Neural progenitor cell (in vitro differentiated cells): Measurements from ENCODE around the gene TTC24. TPM values are rescaled to one million over a fixed set of nuclear protein-coding genes. Genes with fewer than 3 reads are reported as not detected.

Experiments used
- DNase-seq: peaks from one replicate; pipeline ENCODE4 v3.0.0-alpha.2; 2016; ENCODE audit warnings: low spot score
- H2AFZ ChIP-seq: fragments of 200-600 bp; sonication (generic); replicated peaks from 2 replicates; pipeline ENCODE4 v1.6.1; 2016; ENCODE audit warnings: antibody characterized with exemption
- H3F3A ChIP-seq: fragments of 200-600 bp; sonication (generic); 2 replicates; pipeline ENCODE4 v1.6.1; 2016; ENCODE audit warnings: antibody characterized with exemption, low read depth
- H3K27ac ChIP-seq: fragments of 200-600 bp; sonication (generic); 2 replicates; pipeline ENCODE4 v1.5.1; 2016; ENCODE audit warnings: mild to moderate bottlenecking
- H3K27me3 ChIP-seq: fragments of 200-600 bp; sonication (generic); 2 replicates; pipeline ENCODE4 v1.6.1; 2016; ENCODE audit warnings: mild to moderate bottlenecking, moderate library complexity
- H3K36me3 ChIP-seq: fragments of 200-600 bp; sonication (generic); 2 replicates; pipeline ENCODE4 v1.5.1; 2016
- H3K4me1 ChIP-seq: fragments of 200-600 bp; sonication (generic); 2 replicates; pipeline ENCODE4 v1.6.1; 2016; ENCODE audit warnings: mixed run types
- H3K4me2 ChIP-seq: fragments of 200-600 bp; sonication (generic); 2 replicates; pipeline ENCODE4 v1.6.1; 2016
- H3K4me3 ChIP-seq: fragments of 200-600 bp; sonication (generic); 2 replicates; pipeline ENCODE4 v1.5.1; 2016
- H3K79me2 ChIP-seq: fragments of 200-600 bp; sonication (generic); 2 replicates; pipeline ENCODE4 v1.6.1; 2016; ENCODE audit warnings: low read depth
- H3K9ac ChIP-seq: fragments of 200-600 bp; sonication (generic); 2 replicates; pipeline ENCODE4 v1.6.1; 2016
- H3K9me3 ChIP-seq: fragments of 200-600 bp; sonication (generic); 2 replicates; pipeline ENCODE4 v1.5.1; 2016; ENCODE audit warnings: low read depth
- H4K20me1 ChIP-seq: fragments of 200-600 bp; sonication (generic); 2 replicates; pipeline ENCODE4 v1.6.1; 2016; ENCODE audit warnings: low read depth
- H3K27ac Mint-ChIP-seq: 3 replicates; pipeline ENCODE4 v1.8.0; 2021; ENCODE audit warnings: mixed read lengths
- H3K27me3 Mint-ChIP-seq: 2 replicates; pipeline ENCODE4 v1.8.0; 2022; ENCODE audit warnings: low read depth, mild to moderate bottlenecking, inconsistent platforms, moderate library complexity, mixed read lengths; ENCODE audit not compliant: insufficient read depth
- H3K36me3 Mint-ChIP-seq: 3 replicates; pipeline ENCODE4 v1.8.0; 2021; ENCODE audit warnings: mixed read lengths
- H3K4me1 Mint-ChIP-seq: 3 replicates; pipeline ENCODE4 v1.8.0; 2021; ENCODE audit warnings: mixed read lengths
- H3K4me3 Mint-ChIP-seq: 3 replicates; pipeline ENCODE4 v1.8.0; 2021; ENCODE audit warnings: mild to moderate bottlenecking, moderate library complexity, mixed read lengths
- H3K9me3 Mint-ChIP-seq: 3 replicates; pipeline ENCODE4 v1.8.0; 2020; ENCODE audit warnings: mixed read lengths
- CTCF ChIP-seq: fragments of 200-600 bp; sonication (generic); IDR thresholded peaks from 2 replicates; pipeline ENCODE4 v1.5.1; 2017; ENCODE audit warnings: antibody characterized with exemption, mild to moderate bottlenecking
- EZH2 ChIP-seq: fragments of 200-600 bp; sonication (generic); IDR thresholded peaks from 2 replicates; pipeline ENCODE4 v1.6.1; 2017; ENCODE audit warnings: antibody characterized with exemption, mild to moderate bottlenecking, moderate library complexity
- EZH2phosphoT487 ChIP-seq: fragments of 200-600 bp; sonication (generic); IDR thresholded peaks from 2 replicates; pipeline ENCODE4 v1.6.1; 2017; ENCODE audit warnings: antibody characterized with exemption
- total RNA-seq: library from RNA; depleted of rRNA; stranded (reverse); fragments of >200 nt; gene quantifications from 2 replicates; pipeline ENCODE4 v1.2.3, GENCODE V29; 2015; ENCODE audit warnings: low replicate concordance

TTC24 gene
- total RNA-seq, 1 donor from 2014 or later = not detected

- TF ChIP-seq EZH2 (no peak), CTCF (no peak), EZH2phosphoT487 (no peak)
- no peak overlapping the region for H2AFZ ChIP-seq
- peaks cover 64% of the 10 kb centered on the region for H3K27me3 ChIP-seq
- Mint-ChIP-seq H3K27ac (no peak overlapping the region), H3K36me3 (no peaks in the 10 kb centered on the region), H3K4me3 (no peak overlapping the region), H3K9me3 (no peaks in the 10 kb centered on the region), H3K27me3 (peaks cover 27% of the 10 kb centered on the region), H3K4me1 (peaks cover 8% of the 10 kb centered on the region)
- no peaks in the 10 kb centered on the region for H3K9me3 ChIP-seq
- H3K36me3 ChIP-seq = no peaks in the 10 kb centered on the region
- no peak overlapping the region for H3K4me3 ChIP-seq
- H3F3A ChIP-seq = peaks cover 6% of the 10 kb centered on the region
- no peak for DNase-seq
- H3K27ac ChIP-seq = no peak overlapping the region
- no peak overlapping the region for H3K4me2 ChIP-seq
- H3K9ac ChIP-seq = no peak overlapping the region
- no peaks in the 10 kb centered on the region for H3K79me2 ChIP-seq
- peaks cover 6% of the 10 kb centered on the region for H4K20me1 ChIP-seq
- no peaks in the 10 kb centered on the region for H3K4me1 ChIP-seq
Observed at GRCh38 chr1:156615946-156616345, 36.4 kb downstream of the TTC24 start.

- H3K4me3 ChIP-seq = no peak overlapping the region
- H3K4me3 Mint-ChIP-seq = no peak overlapping the region
- H4K20me1 ChIP-seq = peaks cover 6% of the 10 kb centered on the region
- no peak for DNase-seq
- no peak overlapping the region for H3K27ac Mint-ChIP-seq
- peaks cover 8% of the 10 kb centered on the region for H3K4me1 Mint-ChIP-seq
- peaks cover 67% of the 10 kb centered on the region for H3K27me3 ChIP-seq
- H3K9me3 Mint-ChIP-seq = no peaks in the 10 kb centered on the region
- no peak overlapping the region for H3K9ac ChIP-seq
- no peaks in the 10 kb centered on the region for H3K79me2 ChIP-seq
- peaks cover 6% of the 10 kb centered on the region for H3F3A ChIP-seq
- peaks cover 26% of the 10 kb centered on the region for H3K27me3 Mint-ChIP-seq
- H3K9me3 ChIP-seq = no peaks in the 10 kb centered on the region
- no peak overlapping the region for H3K4me2 ChIP-seq
- H3K36me3 ChIP-seq = no peaks in the 10 kb centered on the region
- H3K4me1 ChIP-seq = no peaks in the 10 kb centered on the region
- TF ChIP-seq EZH2phosphoT487 = no peak
- no peak for TF ChIP-seq EZH2
- TF ChIP-seq CTCF = no peak
- H2AFZ ChIP-seq = no peak overlapping the region
- no peak overlapping the region for H3K27ac ChIP-seq
- H3K36me3 Mint-ChIP-seq = no peaks in the 10 kb centered on the region
Observed at GRCh38 chr1:156616463-156616862, 36.9 kb downstream of the TTC24 start.

GRCh38 chr1:156618853-156619581 is 39.5 kb downstream of the TTC24 start, which contains the start of gene HAPLN2:
TSS of gene HAPLN2 (plus strand) at chr1:156619415. CDS start at chr1:156623491, 4,076 bp downstream.
- Mint-ChIP-seq H3K27me3 (peaks cover 44% of the 10 kb centered on the region), H3K9me3 (no peaks in the 10 kb centered on the region), H3K4me3 (no peak within 1 kb of the TSS), H3K36me3 (no peaks in the 10 kb centered on the region), H3K4me1 (peaks cover 16% of the 10 kb centered on the region), H3K27ac (no peak within 1 kb of the TSS)
- no peak within 1 kb of the TSS for H3K4me3 ChIP-seq
- H3K4me1 ChIP-seq = no peaks in the 10 kb centered on the region
- peaks cover 74% of the 10 kb centered on the region for H3K27me3 ChIP-seq
- H2AFZ ChIP-seq = no peak within 1 kb of the TSS
- peak; percentile 63 for TF ChIP-seq CTCF
- no peak for TF ChIP-seq EZH2
- no peak for TF ChIP-seq EZH2phosphoT487
- H3K4me2 ChIP-seq = no peak within 1 kb of the TSS
- no peaks in the 10 kb centered on the region for H3K36me3 ChIP-seq
- DNase-seq = peak; percentile 72
- no peak within 1 kb of the TSS for H3K9ac ChIP-seq
- H3K79me2 ChIP-seq = no peaks in the 10 kb centered on the region
- peaks cover 13% of the 10 kb centered on the region for H4K20me1 ChIP-seq
- no peaks in the 10 kb centered on the region for H3K9me3 ChIP-seq
- peaks cover 6% of the 10 kb centered on the region for H3F3A ChIP-seq
- H3K27ac ChIP-seq = no peak within 1 kb of the TSS
